Fibroblast of mammary gland (primary cell): Measurements from ENCODE around the gene MEF2D.

Experiments used
- DNase-seq: peaks from one replicate; pipeline ENCODE4 v3.0.0-alpha.2; 2010; ENCODE audit warnings: low read depth
- H3K4me3 ChIP-seq: 2 replicates; pipeline ENCODE4 v1.5.1; 2011; ENCODE audit warnings: low read depth, mild to moderate bottlenecking, low read length, moderate library complexity; ENCODE audit not compliant: control insufficient read depth
- TF ChIP-seq, protein P1 (sequence below): conservative IDR thresholded peaks from 2 replicates; pipeline ENCODE4 v1.5.1; 2011; ENCODE audit warnings: low read depth, low read length, inconsistent platforms; ENCODE audit not compliant: control insufficient read depth, insufficient read depth

MEF2D gene

DNA sequence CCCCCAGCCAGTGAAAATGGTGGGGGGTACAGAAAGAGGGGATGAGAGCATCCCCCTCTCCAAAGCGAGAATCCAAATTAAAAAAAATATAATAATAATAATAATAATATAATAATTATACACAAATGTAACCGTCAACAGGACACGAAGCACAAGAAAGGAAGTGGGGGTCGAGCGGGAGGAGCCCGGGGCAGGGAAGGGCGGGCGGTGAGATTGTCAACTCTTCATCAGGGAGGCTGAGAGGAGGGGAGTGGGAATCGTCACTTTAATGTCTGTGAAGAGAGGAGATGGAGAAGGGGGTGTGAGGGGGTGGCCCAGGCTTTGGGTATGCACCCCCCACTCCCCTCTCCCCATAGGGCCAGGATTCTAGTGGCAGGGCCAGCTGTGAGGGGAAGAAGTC, 33.2 kb downstream of the MEF2D start:
- TF ChIP-seq, protein P1, sequence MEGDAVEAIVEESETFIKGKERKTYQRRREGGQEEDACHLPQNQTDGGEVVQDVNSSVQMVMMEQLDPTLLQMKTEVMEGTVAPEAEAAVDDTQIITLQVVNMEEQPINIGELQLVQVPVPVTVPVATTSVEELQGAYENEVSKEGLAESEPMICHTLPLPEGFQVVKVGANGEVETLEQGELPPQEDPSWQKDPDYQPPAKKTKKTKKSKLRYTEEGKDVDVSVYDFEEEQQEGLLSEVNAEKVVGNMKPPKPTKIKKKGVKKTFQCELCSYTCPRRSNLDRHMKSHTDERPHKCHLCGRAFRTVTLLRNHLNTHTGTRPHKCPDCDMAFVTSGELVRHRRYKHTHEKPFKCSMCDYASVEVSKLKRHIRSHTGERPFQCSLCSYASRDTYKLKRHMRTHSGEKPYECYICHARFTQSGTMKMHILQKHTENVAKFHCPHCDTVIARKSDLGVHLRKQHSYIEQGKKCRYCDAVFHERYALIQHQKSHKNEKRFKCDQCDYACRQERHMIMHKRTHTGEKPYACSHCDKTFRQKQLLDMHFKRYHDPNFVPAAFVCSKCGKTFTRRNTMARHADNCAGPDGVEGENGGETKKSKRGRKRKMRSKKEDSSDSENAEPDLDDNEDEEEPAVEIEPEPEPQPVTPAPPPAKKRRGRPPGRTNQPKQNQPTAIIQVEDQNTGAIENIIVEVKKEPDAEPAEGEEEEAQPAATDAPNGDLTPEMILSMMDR, result no peak
- H3K4me3 ChIP-seq, result no peak overlapping the region
- no peak for DNase-seq

DNA sequence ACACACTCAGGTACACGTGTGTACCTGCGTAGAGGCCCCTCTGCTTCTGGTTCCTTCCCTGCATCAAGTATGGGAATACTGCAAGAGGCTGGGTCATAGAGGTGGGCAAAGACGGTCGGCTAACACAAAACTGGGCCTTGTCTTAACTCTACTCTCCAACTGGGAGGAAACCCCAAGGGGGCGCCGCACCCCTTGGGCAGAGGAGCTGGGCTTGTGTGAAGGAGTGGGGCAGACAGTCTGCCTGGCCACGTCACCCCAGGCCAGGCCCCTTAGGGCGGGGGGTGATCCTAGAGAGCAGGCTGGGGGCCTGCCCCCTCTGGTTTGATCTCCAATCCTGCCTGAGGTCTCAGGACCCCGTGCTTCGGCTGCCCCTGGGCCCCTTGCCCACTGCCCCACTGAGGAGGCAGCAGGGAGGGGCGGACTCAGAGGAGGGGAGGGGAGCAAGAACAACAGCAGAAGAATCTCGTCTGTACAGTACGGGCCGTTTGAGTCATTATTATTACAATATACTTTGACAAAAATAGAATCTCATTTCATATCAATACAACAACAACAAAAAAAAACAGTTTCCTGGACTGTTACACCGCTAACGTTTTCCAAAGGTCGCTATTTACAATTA, 34.7 kb downstream of the MEF2D start:
- TF ChIP-seq, protein P1, result peak; percentile 24
- DNase-seq, result peak; percentile 65
- no peak overlapping the region for H3K4me3 ChIP-seq

DNA sequence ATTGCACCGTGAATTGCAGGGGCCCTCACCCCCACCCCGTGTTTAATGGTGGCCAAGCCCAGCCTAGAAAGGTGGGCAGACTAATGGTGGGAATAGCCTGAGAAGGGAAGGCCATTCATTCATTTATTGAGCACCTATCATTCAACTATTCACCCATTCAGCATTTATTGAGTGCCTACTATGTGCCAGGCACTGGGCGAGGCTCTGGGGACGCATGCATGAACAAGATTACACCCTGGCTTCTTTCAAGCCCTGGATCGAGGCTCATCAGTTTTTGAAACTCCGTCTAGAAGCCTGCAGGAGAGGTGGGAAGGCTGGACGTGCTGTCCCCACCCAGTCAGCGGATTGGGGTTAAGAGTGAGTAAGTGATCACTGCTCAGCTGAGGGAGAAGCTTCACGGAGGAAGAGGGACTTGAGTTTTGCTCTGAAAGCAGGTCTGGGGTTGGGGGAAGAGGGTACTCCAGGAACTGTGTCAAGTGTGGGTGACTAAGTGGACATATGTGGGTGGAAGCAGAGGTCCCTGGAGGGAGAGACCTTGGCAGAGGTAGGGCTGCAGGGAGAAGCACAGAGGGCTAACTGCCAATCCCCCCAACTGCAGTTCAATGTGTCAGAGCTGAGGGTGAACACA, 35.6 kb downstream of the MEF2D start:
- DNase-seq, result peak; percentile 91
- TF ChIP-seq, protein P1, result no peak
- no peak overlapping the region for H3K4me3 ChIP-seq

DNA sequence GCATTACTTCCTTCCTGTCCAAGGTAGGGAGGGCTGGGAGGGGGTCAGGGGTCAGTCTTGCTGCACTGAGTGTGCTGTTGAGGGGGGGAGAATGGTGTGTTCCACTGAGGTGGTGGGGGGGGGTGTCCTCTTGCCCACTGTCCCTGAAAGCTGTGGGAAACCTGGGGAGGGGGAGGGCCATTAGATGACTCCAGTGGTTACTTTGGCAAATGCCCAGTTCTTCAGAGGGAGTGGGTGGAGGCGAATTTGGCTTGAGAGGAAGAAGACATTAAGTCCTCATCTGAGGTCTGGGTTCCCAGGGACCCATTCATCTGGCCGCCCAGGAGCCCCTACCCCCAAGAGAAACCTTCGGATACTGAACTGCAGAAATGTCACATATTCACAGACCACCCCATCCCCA, 36.2 kb downstream of the MEF2D start:
- TF ChIP-seq, protein P1, result no peak

DNA sequence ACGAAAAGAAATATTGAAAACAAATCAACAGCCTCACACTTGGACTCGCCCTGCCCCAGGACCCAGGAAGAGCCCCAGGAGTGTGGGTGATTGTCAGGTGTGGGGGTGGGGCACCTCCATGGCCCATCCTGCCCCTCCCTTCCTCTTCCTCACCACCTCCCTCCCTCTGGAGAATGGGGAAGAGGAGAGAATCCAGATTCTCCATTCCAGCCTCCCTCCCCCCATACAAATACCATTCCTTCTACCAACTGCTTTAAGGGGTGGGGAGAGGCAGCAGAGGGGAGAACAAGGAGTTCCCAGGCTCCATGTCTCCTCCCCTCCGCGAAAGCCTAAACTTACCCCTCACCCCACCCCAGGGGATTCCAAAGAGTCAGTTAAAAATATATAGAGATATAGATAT, 36.7 kb downstream of the MEF2D start:
- TF ChIP-seq, protein P1, result no peak
- no peak overlapping the region for H3K4me3 ChIP-seq
- peak; percentile 44 for DNase-seq

More for the DNA sequence above, 36.2 kb downstream of the MEF2D start:
- H3K4me3 ChIP-seq, result no peak overlapping the region
- DNase-seq, result peak; percentile 82

DNA sequence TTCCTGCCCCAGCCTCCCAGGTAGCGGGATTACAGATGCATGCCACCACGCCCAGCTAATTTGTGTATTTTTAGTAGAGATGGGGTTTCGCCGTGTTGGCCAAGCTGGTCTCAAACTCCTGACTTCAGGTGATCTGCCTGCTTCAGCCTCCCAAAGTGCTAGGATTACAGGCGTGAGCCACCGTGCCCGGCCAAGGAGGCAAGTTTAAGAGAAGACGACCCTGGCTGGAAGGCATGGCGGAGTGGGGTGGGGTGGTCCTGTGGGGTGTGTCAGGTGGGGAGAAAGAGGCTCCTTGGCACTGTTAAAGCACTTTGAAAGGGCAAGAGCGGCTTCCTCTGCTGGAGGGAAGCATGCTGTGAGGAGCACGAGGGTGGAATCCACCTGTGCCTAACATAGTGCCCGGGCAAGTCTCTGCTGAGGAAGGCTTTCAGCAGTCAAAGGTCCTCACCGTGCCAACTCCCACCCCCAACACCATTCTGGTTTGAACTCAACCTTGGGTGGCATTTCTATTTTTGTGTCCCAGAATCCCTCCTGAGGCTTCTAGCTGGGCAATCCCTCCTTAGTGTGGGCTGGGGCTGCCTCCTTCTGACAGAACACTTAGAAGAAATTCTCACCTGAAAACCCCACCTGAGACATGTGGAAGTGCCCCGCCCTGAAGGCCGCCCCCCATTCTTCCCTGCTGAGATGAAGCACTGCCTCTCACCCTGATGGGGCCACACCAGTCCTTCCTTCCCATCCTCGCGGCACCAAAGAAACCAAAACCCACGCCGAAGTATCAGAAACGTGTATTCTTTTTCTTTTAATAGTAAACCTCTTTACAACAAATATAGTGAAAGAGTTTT, 37.4 kb downstream of the MEF2D start:
- DNase-seq, result no peak
- TF ChIP-seq, protein P1, result no peak
- no peak overlapping the region for H3K4me3 ChIP-seq
